ENCODE results near the gene SPIRE1.
"Not testable (repeated sequence)": the region's sequence is repeated elsewhere in the genome, so short reads cannot be mapped to it uniquely, and the experiment has no call there.

SPIRE1 gene

DNA sequence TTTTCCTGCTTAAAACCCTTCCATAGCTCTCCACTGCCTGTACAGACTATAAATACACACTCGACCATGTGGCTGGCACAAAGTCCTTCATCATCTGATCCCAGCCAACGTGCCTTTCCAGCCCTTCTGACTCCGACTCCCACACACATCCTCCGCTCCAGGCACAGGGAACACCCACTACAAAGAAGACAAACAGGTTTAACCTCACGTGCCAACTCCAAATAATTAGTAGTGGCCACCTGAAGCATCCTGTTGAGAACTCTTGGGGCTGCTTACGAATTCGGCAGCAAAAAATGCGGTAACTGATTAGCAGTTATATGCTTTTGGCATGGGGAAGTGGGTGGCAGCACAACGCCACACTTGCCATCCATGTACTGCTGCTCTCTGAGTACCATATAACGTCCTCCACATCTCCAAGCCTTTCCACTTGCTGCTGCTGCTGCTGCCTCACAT is 12.1 kb downstream of the SPIRE1 start:
- DNase-seq: no peak

DNA sequence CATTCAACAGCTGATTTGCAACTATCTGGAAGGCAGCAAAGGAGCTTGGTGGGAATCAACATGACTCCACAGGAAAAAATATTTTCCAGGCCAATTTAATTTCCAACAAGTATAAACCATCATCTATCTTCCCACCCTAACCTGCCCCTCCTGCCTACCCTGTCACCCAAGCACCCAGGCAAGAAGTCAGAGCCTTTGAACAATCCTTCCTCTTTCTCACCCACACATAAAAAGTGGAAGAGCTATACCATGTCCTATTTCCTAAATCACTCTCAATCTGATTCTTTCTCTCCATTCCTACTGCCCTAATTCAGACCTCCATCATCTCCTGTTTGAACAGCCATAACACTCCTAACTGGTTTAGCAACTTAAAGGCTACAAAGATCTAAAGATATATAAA is 12.7 kb downstream of the SPIRE1 start:
- peak; percentile 36 to 70 for DNase-seq

DNA sequence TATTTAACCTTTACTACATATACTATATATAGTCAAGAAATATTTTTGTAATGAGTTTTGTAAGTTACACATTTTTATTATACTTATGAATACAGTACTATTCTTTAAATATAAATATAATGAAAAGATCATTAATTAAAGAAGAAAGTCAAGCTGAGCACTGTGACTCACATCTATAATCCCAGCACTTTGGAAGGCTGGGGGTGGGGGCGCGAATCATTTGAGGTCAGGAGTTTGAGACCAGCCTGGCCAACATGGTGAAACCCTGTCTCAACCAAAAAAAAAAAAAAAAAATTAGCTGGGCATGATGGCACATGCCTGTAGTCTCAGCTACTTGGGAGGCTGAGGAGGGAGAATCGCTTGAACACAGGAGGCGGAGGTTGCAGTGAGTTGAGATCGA is 14.2 kb downstream of the SPIRE1 start:
- DNase-seq: not testable (repeated sequence)

DNA sequence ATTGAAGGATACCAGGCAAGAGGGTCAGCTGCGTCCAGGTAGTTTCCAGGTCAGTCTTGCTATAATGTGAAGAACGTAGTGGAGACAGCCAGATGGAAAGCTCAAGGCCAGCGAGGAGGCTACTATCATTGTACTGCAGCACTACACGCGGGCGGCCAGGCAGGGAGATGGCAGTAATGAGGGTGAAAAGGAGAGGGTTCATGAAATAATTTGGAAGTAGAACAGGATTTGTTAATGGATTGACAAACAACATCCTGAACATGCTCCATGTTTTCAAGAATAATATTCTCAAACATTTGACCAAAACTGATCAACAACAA is 17.1 kb downstream of the SPIRE1 start:
- no peak for DNase-seq

DNA sequence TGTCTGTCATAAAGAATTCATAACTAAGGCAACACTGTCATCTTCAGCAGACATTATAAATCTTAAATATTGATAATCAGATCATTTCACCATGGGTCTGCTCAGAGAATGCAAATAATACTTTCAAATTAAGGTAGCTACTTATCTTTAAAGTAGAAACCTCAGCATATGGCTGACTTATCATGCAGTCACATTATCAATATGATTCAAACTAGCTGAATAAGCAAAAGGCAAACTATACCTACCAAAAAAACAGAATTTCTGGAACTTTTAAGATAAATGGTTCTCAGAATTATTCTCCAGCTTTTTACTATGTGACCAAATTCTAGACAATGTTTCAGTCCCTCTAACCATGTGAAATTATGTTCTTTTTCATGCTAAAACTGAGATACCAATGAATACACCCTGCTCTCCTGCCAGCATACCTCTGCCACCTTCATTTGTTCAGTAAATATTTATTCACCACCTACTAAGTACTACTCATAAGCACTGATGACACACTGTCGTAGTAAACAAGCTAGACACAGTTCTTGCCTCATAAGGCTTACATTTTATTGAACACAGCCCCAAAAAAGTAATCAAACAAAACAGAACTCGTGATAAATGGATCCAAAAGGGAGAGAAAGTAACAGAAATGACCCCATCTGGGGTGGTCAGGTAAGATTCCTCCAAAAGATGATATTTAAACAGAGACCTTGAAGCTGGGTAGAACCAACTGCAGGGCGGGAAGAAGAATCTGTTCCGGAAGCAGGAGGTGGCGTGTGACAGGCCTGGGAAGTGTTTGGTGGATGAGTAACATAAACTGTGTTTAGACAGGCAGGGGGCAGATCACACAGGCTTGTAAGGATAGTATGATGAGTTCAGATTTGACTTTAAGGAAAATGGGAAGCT is 17.7 kb downstream of the SPIRE1 start:
- no peak for DNase-seq

DNA sequence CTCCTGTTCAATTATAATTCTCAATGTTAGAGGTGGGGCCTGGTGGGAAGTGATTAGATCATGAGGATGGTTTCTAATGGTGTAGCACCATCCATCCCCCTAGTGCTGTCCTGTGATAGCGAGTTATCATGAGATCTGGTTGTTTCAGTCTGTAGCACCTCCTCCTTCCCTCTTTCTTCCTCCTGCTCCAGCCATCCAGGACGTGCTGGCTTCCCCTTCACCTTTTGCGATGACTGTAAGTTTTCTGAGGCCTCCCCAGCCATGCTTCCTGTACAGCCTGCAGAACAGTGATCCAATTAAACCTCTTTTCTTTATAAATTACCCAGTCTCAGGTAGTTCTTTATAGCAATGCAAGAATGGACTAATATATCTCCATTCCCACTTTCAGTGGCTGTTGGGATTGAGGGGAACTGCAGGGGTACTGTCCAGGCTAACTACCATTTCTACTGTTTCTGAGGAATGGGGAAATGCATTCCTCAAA is 19.2 kb downstream of the SPIRE1 start:
- DNase-seq: no peak

DNA sequence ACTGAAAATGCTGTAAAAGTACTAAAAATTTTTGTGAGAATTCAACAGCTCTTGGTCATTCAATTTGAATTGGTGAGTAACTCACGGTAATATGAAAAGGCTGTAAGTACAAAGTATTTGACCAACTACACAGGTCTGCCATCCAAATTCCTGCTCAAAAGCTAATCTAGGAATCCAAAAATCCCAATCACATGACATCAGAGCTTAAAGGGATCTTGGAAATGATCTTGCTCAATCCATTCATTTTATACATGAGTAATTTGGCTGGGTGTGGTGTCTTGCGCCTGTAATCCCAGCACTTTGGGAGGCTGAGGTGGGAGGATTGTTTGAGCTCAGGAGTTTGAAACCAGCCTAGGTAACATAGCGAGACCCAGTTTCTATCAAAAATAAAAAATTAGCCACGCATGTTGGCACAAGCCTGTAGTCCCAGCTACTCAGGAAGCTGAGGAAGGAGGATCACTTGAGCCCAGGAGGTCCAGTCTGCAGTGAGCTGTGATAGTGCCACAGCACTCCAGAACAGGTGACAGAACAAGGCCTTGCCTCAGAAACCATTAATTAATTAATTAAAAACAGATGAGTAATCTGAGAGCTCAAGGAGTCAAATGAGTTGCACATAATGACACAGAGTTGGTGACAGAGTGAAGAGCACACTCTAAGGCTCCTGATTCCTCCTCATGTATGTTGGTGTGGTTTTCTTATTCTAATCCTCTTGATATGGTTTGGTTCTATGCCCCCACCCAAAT is 19.8 kb downstream of the SPIRE1 start:
- DNase-seq: no peak

DNA sequence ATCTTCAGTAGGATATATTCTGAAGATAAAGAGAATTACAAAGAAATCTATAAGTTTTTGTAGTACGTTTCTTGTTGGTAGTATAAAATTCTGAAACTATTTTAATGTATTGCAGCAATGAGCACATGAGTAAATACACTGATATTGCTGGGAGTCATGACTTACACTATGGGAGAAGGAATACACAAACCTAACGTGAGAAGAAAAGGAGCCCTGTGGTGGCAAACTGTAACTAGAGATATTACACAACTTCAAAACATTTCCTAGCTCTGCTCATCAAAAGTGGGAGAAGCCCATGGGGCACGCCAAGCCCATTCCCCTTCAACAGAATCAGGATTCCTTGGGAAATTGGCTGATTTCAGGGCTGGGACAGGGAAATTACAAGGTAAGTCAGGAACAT is 20.5 kb downstream of the SPIRE1 start:
- no peak for DNase-seq

DNA sequence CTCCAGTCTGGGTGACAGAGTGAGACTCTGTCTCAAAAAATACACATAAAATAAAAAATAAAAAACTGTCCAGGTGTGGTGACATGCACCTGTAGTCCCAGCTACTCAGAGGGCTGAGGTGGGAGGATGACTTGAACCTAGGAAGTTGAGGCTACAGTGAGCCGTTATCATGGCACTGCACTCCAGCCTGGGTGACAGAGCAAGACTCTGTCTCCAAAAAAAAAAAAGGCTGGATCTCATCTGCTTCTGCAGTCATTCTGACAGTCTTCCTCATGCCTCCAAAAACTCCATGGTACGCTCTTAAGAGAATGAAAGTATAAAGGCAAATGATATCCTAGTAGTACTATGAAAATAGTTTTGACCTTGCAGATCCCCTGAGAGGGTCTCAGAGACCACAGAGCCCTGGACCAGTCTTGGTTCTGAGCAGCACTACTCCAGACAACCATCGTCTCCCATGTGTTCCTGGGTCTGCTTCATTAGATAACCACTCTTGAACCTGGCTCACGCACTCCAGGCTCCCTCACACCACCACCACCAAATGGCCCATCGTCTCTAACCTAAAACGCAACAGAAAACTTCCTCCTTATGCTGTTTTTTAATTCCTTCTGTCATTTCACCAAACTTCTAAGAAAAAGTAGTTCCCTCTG is 26.0 kb downstream of the SPIRE1 start:
- no peak for DNase-seq

DNA sequence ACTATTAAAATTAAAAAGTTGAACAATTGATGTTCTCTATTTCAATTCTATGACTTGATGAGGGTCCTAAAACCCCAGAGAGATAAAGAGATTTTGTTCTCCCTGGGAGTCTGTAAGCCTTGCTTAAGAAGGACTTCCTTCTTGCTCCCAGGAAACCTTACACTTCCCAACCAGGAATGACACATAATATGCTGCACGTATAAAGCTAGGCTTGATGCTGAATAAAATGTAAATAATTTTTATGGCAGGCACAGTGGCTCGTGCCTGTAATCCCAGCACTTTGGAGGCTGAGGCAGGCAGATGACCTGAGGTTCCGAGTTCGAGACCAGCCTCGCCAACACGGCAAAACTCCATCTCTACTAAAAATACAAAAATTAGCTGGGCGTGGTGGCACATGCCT is 27.8 kb downstream of the SPIRE1 start:
- no peak for DNase-seq

DNA sequence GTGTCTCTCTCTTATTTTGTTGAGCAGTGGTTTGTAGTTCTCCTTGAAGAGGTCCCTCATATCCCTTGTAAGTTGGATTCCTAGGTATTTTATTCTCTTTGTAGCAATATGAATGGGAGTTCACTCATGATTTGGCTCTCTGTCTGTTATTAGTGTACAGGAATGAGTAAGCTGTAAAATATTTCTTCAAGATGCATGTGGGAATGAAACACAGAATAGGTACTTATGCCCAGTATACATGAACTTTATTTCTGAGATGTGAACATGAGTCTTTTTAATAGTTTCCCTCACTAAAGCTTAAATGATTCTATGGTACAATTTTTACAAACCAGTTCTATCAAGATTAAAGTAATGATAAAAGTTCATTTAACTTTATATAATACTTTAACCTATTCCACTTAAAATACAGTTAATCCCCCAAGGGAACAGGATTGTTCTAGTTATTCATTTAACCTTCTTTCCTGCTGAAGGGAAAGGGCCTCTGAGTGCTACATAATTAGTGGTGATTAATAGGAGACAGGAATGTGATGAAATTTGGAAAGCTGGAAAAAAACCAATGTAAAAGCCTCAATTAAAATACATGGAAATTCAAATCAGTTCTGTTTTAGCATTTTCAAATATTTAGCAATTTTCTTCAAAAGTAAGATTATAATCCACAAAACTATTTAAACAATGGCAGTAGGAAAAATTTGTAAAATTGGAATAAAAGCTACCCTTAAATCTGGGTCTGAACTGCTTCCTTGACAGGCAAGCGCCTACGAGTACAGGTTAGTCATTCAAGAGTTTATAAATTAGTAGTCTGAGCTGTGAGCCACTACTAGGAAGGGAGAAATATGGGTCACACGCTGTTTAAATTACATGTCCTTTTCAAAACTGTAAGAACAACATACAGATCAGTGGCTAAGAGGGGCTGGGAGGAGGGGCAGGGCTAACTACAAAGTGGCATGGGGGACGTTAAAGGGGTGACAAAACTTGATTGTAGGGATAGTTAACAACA is 28.9 kb downstream of the SPIRE1 start:
- no peak for DNase-seq

DNA sequence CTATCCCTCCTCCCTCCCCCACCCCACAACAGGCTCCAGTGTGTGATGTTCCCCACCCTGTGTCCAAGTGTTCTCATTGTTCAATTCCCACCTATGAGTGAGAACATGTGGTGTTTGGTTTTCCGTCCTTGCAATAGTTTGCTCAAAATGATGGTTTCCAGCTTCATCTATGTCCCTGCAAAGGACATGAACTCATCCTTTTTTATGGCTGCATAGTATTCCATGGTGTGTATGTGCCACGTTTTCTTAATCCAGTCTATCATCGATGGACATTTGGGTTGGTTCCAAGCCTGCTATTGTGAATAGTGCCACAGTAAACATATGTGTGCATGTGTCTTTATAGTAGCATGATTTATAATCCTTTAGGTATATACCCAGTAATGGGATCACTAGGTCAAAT is 30.7 kb downstream of the SPIRE1 start:
- not testable (repeated sequence) for DNase-seq

DNA sequence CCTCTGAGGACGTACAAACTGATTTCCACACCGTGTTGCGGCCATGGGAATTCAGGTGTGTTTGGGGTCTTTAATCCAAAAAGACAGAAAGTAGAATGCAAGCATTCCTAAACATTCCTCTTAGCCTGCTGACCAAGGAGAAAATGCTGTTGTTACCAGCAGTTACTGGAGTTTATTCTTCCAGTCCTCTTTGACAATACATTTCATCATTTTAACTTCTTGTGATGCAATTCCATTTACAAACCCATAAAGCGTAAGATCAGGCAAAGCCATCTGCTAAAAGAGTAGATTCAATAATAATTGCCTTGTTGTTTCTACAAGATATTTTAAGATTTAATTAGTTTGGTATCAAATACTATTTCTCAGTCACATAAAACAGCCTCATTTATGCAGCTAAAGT is 32.7 kb downstream of the SPIRE1 start:
- no peak for DNase-seq

DNA sequence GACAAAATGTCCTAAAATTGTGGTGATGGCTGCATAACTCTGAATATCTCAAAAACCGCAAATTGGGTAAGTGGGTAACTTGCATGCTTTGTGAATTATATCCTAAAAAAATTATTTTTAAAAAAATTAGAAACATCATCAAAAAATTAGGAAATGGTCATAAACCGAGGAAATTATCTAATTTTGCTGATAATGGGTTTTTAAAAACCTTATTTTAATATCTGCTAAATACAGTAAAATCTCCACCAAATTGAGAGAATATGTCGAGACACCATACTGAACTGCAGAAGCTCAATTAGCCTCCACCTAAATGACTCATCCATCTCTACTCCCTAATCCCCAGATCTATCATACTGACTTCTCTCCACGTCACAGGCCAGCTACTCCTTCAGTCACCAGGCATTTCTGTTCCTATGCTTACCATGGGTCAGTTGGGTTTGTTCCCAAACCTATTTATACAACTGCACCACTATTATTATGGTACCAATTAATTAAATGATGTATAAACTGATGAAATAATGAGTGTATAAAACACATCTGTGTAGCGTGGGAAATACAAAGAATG is 36.1 kb downstream of the SPIRE1 start:
- DNase-seq: no peak

DNA sequence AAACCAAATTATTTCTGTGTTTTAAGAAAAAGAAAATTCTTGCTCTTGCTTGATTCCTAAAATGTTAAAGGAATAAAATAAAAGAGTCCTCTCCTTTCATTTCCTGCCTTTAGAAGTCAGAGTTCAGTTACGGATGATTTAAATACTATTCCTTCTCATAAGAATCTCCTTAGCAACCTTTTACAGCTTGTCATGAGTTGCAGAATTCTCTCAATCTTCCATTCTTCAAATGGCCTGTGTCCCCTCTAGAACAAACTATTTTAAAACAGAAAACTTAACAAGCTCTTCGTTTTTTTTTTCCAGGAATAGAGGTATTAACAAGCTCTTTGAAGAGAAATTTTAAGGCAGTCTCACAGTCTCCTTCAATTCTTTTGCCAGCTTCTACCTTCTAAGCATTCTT is 42.2 kb downstream of the SPIRE1 start:
- no peak for DNase-seq

DNA sequence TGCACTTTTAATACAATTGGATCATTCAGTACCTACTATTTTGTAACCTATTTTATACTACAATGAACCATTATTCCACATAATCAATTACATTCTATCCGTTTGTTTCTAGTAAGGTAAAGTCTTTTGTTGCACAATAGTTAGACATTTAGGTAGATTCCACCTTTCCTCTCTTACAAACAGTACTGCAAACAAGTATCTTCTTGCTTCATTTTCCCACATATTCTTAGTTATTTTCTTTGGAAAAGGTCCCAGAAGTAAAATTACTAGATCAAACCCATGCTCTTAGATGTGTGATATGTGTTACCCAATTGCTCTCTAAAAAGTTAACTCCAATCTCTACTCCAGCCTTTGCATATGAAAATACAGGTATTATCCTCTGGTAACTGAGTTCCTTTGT is 49.6 kb downstream of the SPIRE1 start:
- DNase-seq: no peak

DNA sequence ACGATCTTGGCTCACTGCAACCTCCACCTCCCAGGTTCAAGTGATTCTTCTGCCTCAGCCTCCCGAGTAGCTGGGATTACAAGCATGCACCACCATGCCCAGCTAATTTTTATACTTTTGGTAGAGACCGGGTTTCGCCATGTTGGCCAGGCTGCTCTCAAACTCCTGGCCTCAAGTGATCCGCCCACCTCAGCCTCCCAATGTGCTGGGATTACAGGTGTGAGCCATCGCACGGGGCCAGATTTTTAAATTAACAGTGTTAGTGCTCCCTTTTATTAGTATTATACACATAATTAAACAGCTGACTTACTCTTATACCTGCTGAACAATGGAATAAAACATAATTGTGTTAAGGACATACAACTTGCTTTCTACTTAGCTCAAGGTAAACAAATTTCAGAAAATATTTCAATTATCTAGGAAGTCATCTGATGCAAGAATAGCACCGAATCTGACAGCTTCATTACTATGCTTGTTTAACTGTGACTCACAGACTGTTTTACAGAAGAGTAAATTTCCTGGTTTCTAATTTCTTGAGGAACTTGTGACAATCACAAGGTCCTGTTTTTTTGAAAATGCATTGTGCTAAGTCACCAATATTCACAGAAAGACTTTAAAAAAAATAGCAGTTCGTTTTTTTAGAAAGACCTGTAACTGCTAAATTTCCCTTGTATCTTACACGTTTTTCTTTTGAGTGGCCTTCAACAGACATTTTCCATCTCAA is 51.2 kb downstream of the SPIRE1 start:
- DNase-seq: peak; percentile 87 to 95

DNA sequence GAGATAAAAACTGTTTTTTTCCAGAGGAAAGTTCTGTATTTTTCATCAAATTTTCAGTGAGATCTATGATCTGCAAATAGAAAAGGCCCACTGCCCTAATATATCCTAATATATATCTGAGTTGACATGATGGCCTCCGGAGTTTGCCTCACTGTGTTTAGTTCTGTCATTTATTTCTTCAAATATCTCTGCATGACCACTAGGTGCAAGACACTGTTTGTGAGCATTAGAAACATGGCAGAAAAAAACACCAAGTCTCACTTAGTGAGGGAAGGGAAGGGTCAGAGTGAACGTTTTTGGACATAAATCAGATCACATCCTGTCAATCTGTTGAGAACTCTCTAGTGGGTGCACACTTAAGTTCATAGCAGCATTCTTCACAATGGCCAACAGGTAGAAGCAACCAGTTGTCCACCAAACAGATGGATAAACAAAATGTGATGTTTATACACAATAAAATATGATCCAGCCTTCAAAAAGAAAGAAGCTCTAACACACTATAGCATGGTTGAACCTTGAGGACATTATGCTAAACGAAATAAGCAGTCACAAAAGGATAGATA is 53.4 kb downstream of the SPIRE1 start:
- DNase-seq: no peak

DNA sequence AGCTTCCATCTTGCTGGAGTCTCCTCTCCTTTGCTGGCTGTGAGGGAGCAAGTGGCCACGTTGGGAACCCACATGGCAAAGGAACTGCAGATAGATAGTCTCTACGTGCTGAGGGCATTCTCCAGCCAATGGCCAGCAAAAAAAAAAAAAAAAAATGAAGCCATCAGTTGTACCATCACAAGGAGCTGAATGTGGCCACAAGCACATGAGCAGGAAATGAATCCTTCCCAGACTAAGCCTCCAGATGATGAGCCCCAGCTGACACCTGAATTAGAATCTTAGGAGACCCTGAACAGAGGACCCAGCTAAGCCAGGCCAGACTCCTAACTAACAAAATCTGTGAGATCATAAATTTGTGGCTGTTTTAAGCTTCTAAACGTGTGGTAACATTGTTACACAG is 57.9 kb downstream of the SPIRE1 start:
- DNase-seq: no peak

DNA sequence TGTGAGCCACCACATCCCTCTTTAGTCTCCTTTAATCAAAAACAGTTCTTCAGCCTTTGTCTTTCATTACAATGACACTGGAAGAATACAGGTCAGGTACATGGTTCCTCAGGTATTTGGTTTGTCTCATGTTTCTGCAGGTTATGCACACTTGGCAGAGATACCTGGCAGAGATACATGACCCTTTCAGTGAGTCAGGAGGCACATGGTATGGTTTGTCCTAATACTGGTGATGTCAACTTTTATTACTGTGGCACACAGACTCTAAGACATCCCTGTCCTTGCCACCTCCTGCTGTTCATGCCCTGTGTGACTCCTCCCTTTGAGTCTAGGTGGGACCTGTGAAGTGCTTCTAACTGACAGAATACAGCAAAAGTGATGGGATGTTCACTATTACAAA is 58.4 kb downstream of the SPIRE1 start:
- no peak for DNase-seq
